K562 (cell line): ENCODE measurements around the gene CMIP.

Source experiments
- ATF2 ChIP-seq: sonication (generic); formaldehyde crosslinking; IDR thresholded peaks from 2 replicates; pipeline ENCODE4 v1.8.1; 2022; ENCODE audit warnings: missing genetic modification reagents
- CHD2 ChIP-seq: IDR thresholded peaks from 2 replicates; pipeline ENCODE4 v1.6.1; 2011; ENCODE audit warnings: low read depth, low read length
- CTCF ChIP-seq, 3 experiments: IDR thresholded peaks in 2 of 3; conservative IDR thresholded peaks in 1 of 3; 2 replicates each; pipeline ENCODE4 v1.5.1; 2011 to 2012; ENCODE audit warnings: low read length in 3 of 3, mild to moderate bottlenecking in 3 of 3, control low read depth in 2 of 3, improper control_type of control experiment in 1 of 3, inconsistent platforms in 1 of 3, low read depth in 1 of 3, mixed read lengths in 1 of 3, moderate library complexity in 1 of 3; ENCODE audit not compliant: insufficient read depth in 2 of 3
- DDX20 ChIP-seq: fragments of 450-650 bp; IDR thresholded peaks from 2 replicates; pipeline ENCODE4 v1.6.1; 2016; ENCODE audit warnings: missing genetic modification characterization, low read depth, mild to moderate bottlenecking, missing compliant biosample characterization, moderate library complexity
- HIVEP1 ChIP-seq: fragments of 250-450 bp; sonication (Bioruptor Pico); IDR thresholded peaks from 2 replicates; pipeline ENCODE4 v1.4.0; 2020; ENCODE audit warnings: mild to moderate bottlenecking
- POLR2A ChIP-seq: fragments of 450-650 bp; conservative IDR thresholded peaks from 2 replicates; pipeline ENCODE4 v1.6.1; 2016
- RNF2 ChIP-seq: sonication (generic); IDR thresholded peaks from 2 replicates; pipeline ENCODE4 v1.6.1; 2016
- ZBTB8A ChIP-seq: fragments of 450-650 bp; IDR thresholded peaks from 2 replicates; pipeline ENCODE4 v1.6.1; 2018; ENCODE audit warnings: mild to moderate bottlenecking, moderate library complexity; ENCODE audit not compliant: partially characterized antibody
- ZC3H8 ChIP-seq: fragments of 450-650 bp; IDR thresholded peaks from 2 replicates; pipeline ENCODE4 v1.6.1; 2017

- no peak for TF ChIP-seq ATF2 (CRISPR knock-in tag)
- peak; percentile 13 to 33 (median 24); a peak in 3 of 6 replicates for TF ChIP-seq CTCF (IDR thresholded peaks at IDR 0.05 in 2 of 3, conservative IDR thresholded peaks at IDR 0.05 in 1 of 3; ENCODE audit: insufficient read depth in 2 of 3, low read depth in 1 of 3, low read length in 3 of 3)
- TF ChIP-seq HIVEP1 (CRISPR knock-in tag): no peak
- TF ChIP-seq POLR2A: no peak
- TF ChIP-seq RNF2: peak; percentile 64
- no peak for TF ChIP-seq CHD2
- TF ChIP-seq DDX20 (tag): no peak
- TF ChIP-seq ZBTB8A: no peak
- 0 out of 2 replicates have a peak, but pooled peaks have one; percentile 23 for TF ChIP-seq ZC3H8
Measured at GRCh38 chr16:81451753-81452680, 7.4 kb downstream of the CMIP start.
